HG03565 (cell line): ENCODE measurements around the gene AAMP.
"Not testable (repeated sequence)": the region's sequence is repeated elsewhere in the genome, so short reads cannot be mapped to it uniquely, and the experiment has no call there.

Experiments used
- ATAC-seq: cut with Tn5 transposase; IDR thresholded peaks from one replicate; pipeline ENCODE4 v1.9.1; 2021; ENCODE audit warnings: mild to moderate bottlenecking, moderate library complexity; ENCODE audit not compliant: unreplicated experiment

Gene AAMP

GRCh38 chr2:218276986-218277755 lies 7.2 kb upstream of the AAMP start:
- no peak for ATAC-seq

DNA sequence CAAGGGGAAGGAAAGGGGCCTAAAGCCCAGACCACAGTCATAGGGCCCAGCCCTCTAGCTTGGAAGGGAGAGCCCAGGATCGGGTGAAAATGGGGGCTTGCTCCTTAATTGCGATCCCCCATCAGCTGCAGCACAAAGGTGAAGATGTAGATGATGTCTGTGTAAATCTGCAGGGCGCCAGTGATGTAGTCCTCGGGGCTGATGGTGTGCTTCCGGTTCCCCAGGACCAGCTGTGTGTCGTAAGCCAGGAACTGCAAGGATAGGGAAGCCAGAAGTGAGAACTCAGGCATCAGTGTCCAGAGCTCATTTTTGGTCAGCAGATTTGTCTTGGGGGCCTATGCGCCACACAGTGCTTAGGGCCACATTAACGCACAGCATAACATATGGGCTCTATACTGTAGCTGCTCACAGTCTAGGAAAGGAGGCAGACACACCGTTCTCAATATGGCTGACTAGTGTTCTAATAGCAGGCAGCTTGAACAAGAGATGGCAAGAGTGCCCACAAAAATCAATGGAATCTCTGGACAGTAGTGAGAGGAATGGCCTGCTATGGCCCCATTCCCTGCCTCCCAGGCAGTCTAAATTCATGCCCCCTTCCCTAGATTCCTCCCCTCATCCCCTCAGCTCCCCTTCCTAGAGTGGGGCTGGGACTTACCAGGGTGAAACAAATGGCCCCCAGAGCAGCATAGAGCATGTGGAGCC lies 5.6 kb upstream of the AAMP start:
- ATAC-seq, result no peak

DNA sequence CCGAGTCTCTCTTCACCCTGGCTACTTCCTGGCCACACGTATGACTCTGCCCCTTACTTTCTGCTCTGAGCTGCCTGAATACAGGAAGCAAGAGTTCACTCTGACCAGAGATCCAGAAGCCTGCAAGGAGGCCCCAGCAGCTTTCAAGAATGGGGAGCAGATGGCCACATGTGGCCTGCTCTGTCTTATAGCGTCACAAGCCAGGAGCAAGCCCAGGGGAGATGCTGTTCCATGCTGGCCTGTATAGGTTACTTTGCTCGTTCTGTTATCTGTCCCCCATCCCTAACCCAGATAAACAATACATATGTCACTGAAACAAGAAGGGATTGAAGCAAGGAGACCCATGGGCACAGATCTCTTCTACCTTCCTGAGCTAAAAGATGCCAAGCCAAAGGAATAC lies 4.6 kb upstream of the AAMP start:
- ATAC-seq, result no peak

DNA sequence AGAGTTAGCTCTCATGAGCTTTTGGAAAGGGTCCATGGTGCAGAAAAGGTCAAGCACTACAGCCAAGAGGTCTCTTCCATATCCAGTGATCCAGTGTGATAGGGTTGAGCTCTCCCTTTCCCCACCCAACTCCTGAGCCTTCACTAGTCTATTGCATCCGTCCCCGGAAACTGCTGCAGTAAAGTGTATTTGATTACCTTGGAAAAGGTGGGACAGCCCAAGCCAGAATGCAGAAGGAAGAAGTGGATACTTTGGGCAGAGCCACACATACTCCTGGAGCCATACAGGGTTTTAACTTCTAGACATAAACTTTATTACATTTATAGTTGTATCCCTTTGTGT lies 3.9 kb upstream of the AAMP start:
- ATAC-seq, result no peak

DNA sequence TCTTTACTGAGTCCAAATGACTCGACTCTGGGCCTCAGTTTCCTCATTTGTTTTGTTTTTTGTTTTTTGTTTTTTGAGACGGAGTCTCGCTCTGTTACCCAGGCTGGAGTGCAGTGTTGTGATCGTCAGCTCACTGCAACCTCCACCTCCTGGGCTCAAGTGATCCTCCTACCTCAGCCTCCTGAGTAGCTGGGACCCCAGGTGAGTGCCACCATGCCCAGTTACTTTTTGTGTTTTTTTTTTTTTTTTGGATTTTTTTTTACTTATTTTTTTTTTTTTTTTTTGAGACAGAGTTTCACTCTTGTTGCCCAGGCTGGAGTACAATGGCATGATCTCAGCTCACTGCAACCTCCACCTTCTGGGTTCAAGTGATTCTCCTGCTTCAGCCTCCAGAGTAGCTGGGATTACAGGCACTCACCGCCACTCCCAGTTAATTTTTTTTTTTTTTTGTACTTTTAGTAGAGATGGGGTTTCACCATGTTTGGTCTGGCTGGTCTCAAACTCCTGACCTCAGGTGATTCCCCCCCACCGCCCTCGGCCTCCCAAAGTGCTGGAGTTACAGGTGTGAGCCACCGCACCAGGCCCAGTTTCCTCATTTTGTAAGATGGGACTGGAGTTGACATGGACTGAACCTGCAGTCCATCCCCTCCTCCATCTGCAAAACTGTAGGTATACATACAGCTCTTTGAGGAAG lies 3.4 kb upstream of the AAMP start:
- ATAC-seq, result not testable (repeated sequence)

- peak; percentile 16 for ATAC-seq
These were observed 2.7 kb upstream of the AAMP start for GRCh38 chr2:218272531-218273212.

DNA sequence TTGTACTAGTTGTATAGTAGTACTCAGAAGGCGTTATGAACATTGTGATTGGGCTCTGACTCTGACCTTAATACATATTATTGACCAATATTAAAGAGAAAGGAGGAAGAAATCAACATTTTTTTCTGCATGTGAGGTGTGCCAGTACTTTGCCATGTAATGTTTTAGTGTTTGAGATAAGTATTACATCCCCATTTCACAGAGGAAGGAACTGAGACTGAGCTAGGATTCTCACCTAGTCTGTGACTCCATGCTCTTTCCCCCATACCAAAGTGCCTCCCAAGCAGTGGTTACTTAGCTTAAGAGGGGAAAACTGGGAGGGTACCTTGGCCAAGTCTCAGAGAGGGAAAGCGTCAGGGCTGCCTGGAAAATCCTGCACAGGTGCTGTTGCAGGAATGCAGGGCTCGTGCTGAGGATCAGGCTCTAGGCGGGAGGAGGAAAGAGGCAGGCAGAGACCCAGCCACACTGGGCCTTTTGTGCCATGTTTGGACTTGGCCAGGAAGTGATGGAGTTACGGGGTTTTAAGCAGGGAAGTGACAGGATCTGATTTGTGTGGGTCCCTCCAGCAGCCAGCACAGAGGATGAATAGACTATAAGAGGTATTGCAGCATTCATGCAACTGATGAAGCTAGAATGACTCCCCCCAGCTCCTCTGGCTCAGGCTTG lies 2.1 kb upstream of the AAMP start:
- no peak for ATAC-seq

DNA sequence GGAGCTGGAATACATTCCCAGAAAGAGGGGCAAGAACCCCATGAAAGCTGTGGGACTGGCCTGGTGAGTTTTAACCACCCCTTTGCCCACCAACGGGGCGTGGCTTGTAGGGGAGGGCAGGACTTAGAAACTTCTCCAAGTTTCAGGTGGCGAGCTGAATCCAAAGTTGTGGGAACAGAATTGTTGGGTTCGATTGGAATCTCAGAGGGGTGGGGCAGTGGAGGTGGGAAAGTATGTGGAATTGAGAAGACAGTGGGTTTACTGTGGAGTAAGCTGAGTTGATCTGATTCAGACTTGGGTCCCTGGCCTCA lies 1.5 kb upstream of the AAMP start:
- no peak for ATAC-seq

GRCh38 chr2:218270721-218271486 lies 967 bp upstream of the AAMP start:
- no peak for ATAC-seq

- no peak for ATAC-seq
These were observed 2.7 kb downstream of the AAMP start for GRCh38 chr2:218267259-218267658.

DNA sequence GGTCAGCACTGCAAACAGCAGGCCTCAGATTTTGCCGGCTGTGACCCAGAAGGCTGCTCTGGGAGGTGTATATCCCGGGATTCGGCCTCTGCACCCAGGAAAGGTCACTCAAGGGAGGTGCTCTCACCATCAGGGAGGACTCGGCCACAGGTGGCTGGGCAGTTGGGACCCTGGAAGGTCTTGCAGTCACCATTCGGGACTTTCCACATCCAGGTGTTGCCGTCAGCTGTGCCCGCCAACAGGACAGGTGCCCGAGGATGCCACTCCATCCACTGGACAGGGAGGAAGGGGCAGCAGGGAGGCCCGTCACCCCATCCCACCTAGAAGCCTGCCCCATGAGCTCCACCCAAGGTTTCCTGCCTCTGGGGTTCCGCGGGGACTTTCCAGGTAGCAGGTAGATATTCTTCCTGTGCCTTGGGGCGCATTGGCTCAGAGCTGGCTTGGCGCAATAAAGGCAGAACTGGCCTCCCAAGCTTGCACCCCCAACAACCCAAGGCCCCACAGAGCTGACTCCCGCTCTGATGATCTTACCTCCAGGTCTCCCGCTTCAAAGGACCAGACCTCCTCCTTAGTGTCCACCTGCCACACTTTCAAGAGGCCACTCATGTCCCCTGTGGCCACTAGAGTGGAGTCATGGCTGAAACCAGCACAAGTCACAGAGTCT lies 3.5 kb downstream of the AAMP start:
- no peak for ATAC-seq

- ATAC-seq, result no peak
These were observed 4.3 kb downstream of the AAMP start for GRCh38 chr2:218265626-218266025.

DNA sequence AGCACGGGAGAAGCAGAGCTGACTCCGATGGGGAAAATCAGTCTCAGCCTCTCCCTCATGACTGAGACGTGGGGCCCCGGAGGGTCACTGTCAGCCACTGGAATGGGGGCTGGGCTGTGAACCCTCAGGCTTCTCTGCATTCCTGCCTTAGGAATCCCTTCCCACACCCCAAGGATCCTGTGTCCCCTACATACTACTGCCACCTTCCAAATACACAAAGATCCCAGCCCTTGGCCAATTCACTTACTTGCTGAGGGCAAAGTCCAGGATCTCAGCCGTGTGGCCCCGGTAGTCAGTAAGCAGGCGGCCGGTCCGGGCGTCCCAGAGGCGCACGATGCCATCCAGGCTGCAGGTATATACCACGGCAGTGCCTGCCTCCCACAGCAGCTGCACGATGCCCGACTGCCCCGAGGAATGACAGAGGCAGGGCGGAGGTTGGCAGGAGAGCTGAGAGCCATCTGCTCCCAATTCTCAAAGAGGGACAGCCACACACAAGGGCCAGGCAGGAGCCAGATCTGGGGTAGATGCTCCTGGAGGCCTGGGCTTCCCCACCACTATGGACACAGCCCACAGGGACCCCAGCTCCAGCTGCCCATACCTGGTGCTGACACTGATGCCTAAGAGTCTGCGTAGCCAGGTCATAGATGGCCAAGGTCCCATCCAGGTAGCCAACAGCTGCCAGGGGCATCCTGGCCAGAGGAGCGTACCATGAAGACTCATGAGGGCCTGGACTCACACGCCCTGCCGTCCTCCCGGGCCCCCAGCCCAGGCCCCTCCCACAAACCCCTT lies 5.0 kb downstream of the AAMP start:
- ATAC-seq, result no peak

DNA sequence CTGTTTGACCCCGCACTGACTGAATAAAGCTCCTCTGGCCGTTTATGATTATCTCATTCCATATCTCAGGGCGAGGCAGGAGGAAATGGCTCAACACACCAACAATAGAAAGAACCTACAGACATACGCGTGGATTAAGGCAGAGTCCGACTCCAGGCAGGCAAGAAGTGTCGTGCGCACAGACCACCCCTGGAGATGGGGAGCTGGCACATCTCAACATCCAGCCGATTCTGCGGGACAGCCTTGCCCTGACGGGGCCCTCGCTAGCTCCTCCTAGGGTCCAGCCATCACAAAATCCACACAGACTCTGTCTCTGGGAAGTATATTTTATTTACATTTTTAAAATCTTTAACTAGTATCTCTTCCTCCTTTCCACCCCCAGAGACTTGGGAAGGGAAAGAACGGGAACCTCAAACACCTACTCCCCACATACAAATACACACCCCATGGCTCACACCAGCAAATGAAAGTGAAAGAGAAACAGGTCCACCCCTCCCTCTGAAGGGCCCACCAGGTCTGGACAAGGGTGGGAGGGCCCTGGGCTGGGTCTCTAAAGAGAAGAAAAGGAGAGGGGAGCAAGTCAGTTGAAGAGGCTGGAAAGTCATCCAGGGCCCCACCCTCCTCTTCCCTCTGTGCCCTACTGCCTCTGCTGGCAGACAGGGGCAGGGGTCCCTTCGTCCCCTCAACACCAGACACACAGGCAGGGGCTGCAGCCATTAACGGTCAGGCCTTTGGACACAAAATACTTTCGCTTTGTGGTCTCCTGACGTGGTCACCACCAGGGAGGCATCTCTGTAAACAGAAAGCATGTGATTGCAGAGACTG lies 5.9 kb downstream of the AAMP start:
- ATAC-seq, result no peak

DNA sequence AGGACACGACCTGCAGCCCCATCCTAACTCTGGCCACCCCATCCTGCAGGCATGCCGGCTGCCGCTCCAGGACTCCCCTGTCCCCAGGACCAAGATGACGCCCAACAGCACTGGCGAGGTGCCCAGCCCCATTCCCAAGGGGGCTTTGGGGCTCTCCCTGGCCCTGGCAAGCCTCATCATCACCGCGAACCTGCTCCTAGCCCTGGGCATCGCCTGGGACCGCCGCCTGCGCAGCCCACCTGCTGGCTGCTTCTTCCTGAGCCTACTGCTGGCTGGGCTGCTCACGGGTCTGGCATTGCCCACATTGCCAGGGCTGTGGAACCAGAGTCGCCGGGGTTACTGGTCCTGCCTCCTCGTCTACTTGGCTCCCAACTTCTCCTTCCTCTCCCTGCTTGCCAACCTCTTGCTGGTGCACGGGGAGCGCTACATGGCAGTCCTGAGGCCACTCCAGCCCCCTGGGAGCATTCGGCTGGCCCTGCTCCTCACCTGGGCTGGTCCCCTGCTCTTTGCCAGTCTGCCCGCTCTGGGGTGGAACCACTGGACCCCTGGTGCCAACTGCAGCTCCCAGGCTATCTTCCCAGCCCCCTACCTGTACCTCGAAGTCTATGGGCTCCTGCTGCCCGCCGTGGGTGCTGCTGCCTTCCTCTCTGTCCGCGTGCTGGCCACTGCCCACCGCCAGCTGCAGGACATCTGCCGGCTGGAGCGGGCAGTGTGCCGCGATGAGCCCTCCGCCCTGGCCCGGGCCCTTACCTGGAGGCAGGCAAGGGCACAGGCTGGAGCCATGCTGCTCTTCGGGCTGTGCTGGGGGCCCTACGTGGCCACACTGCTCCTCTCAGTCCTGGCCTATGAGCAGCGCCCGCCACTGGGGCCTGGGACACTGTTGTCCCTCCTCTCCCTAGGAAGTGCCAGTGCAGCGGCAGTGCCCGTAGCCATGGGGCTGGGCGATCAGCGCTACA lies 7.0 kb downstream of the AAMP start:
- no peak for ATAC-seq

DNA sequence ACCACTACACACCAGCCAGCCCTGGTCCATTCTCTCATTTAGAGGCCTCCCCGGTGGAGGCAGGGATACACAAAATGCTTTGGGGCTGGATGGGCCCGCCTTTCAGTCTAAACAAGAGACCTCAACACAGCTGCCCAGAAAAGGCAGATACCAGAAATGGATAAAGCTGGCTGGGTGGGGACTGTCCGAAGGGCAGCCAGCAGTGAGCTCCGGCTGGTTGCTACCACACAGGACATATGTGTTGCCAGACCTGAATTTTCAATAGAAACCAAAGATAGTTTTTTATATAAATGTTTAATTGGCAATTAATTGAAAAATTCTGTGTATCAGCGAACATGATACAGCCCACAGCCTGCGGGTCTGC lies 7.7 kb downstream of the AAMP start:
- no peak for ATAC-seq
